Esophagus (tissue), 2 donors: ENCODE measurements around the gene ZNF396. TPM values are rescaled to one million over a fixed set of nuclear protein-coding genes. Genes with fewer than 3 reads are reported as not detected.

Experiments
- H3K27ac ChIP-seq, 2 donors: one replicate each; pipeline ENCODE4 v1.5.1; 2013; ENCODE audit warnings: low read depth in 2 of 2, mild to moderate bottlenecking in 2 of 2, inconsistent platforms in 1 of 2, low read length in 1 of 2, moderate library complexity in 1 of 2
- H3K27me3 ChIP-seq, 2 donors: one replicate each; pipeline ENCODE4 v1.6.1; 2013; ENCODE audit warnings: low read length in 2 of 2, control low read depth in 1 of 2, mild to moderate bottlenecking in 1 of 2; ENCODE audit not compliant: insufficient read depth in 2 of 2, control insufficient read depth in 1 of 2
- H3K36me3 ChIP-seq, 2 donors: one replicate each; pipeline ENCODE4 v1.6.1; 2013; ENCODE audit warnings: low read length in 1 of 2; ENCODE audit not compliant: control insufficient read depth in 2 of 2, insufficient read depth in 2 of 2
- H3K4me1 ChIP-seq, 2 donors: one replicate each; pipeline ENCODE4 v1.6.1; 2013; ENCODE audit warnings: low read length in 1 of 2; ENCODE audit not compliant: control insufficient read depth in 2 of 2, insufficient read depth in 2 of 2
- H3K4me3 ChIP-seq, 2 donors: one replicate each; pipeline ENCODE4 v1.5.1; 2013; ENCODE audit warnings: low read length in 2 of 2, mild to moderate bottlenecking in 2 of 2, low read depth in 1 of 2, moderate library complexity in 1 of 2
- H3K9me3 ChIP-seq, 2 donors: one replicate each; pipeline ENCODE4 v1.6.1; 2013; ENCODE audit warnings: mild to moderate bottlenecking in 2 of 2, low read depth in 1 of 2, low read length in 1 of 2, moderate library complexity in 1 of 2; ENCODE audit not compliant: control insufficient read depth in 2 of 2, insufficient read depth in 1 of 2
- WGBS, 2 donors: extraction: QIAGEN DNeasy Blood & Tissue Kit; methylation state at CpG; one replicate each; pipeline ENCODE4 v1.1.7; 2013; 5-methylcytosine and 5-hydroxymethylcytosine counted together
- polyA plus RNA-seq, 2 donors: library from polyadenylated mRNA; stranded (reverse); fragments of 200-250 nt; gene quantifications; one replicate each; pipeline ENCODE4 v1.2.3, GENCODE V29; 2013
- donor health status: healthy with polysubstance abuse.
- donor health status: Bipolar disorder and iron deficiency.

Gene ZNF396
- polyA plus RNA-seq, 2 donors, result 0.65 to 0.74 TPM

- no peaks in the 10 kb centered on the region for H3K36me3 ChIP-seq
- no peaks in the 10 kb centered on the region for H3K27me3 ChIP-seq
- no peaks in the 10 kb centered on the region for H3K9me3 ChIP-seq
- H3K4me1 ChIP-seq, result no peaks in the 10 kb centered on the region
- 92 to 95% methylated on average over 6 of the region's 6 CpGs for WGBS, 2 donors
- H3K4me3 ChIP-seq, result no peak overlapping the region
- no peak overlapping the region for H3K27ac ChIP-seq
Measured at GRCh38 chr18:35369126-35369525, 8.0 kb downstream of the ZNF396 start.

DNA sequence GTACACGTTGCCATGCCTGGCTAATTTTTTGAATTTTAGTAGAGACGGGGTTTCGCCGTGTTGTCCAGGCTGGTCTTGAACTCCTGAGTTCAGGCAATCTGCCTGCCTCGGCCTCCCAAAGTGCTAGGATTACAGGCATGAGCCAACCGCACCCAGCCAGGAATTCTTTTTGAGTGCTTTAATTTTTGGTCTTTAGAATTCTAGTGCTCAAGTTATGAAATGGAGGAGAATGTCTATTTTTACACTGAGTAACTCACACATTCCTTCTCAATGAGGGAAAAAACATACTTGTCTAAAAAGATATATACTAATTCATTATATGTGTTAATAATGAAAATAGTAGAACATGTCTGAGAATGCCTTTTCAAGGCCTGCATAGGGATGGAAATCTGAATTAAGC lies 8.5 kb downstream of the ZNF396 start:
- Histone ChIP-seq H3K9me3 (no peaks in the 10 kb centered on the region), H3K4me3 (no peak overlapping the region), H3K36me3 (no peaks in the 10 kb centered on the region), H3K27me3 (no peaks in the 10 kb centered on the region), H3K27ac (no peak overlapping the region), H3K4me1 (no peaks in the 10 kb centered on the region)
- 95 to 97% methylated on average over 6 of the region's 6 CpGs for WGBS, 2 donors

DNA sequence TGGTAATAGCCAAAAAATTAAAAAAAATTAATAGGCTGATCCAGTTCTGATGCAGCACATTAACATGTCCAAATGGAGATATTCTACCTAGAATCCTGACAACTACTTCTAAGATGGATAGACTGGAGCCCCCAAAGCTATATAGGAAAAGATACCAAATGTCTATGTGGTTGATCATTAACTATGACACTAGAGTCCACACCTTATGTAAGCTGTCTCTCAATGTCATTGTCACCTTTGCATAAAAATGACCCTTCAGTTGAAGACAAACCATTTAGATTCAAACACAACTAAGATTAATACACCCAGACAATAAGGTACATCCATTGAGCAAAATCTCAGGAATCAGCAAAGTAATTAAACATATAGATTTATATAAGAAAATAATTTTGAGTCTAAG lies 14.6 kb downstream of the ZNF396 start:
- H3K4me1 ChIP-seq, result no peaks in the 10 kb centered on the region
- H3K4me3 ChIP-seq, result no peak overlapping the region
- no peaks in the 10 kb centered on the region for H3K9me3 ChIP-seq
- H3K27ac ChIP-seq, result no peak overlapping the region
- no peaks in the 10 kb centered on the region for H3K36me3 ChIP-seq
- H3K27me3 ChIP-seq, result no peaks in the 10 kb centered on the region

- no peak overlapping the region for H3K27ac ChIP-seq
- 71 to 73% methylated on average over 2 of the region's 2 CpGs for WGBS, 2 donors
- H3K9me3 ChIP-seq, result no peaks in the 10 kb centered on the region
- no peaks in the 10 kb centered on the region for H3K4me1 ChIP-seq
- H3K36me3 ChIP-seq, result no peaks in the 10 kb centered on the region
- no peaks in the 10 kb centered on the region for H3K27me3 ChIP-seq
- H3K4me3 ChIP-seq, result no peak overlapping the region
Measured at GRCh38 chr18:35361570-35362321, 15.4 kb downstream of the ZNF396 start.

DNA sequence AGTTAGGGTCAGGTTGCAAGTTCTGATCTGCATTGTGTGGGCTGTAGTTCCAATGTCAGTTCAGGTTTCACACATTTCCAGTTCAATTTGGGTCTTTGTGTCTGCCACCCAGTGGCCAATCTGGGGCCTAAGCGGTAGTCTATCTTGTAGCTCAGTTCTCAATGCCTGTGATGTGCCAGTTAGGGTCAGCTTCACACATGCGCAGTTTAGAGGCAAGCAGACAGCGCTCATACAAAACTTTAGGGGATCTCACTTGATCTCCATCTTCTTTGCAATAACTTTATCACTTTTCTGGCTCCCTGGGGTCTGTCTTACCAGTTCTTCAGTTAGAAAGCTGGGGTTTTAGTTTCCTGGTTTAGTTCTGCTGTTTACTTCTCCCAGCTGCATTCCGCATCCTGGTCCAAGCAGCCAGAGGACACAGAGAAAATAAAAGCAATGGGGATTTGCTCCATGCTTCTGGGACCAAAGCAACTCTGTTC lies 22.0 kb downstream of the ZNF396 start:
- WGBS, 2 donors, result 21 to 25% methylated on average over 4 of the region's 4 CpGs
- H3K27me3 ChIP-seq, result no peaks in the 10 kb centered on the region
- H3K4me3 ChIP-seq, result no peak overlapping the region
- peaks cover 4 to 5% of the 10 kb centered on the region in 2 donors for H3K9me3 ChIP-seq
- no peaks in the 10 kb centered on the region for H3K4me1 ChIP-seq
- H3K36me3 ChIP-seq, result no peaks in the 10 kb centered on the region
- H3K27ac ChIP-seq, result peak overlapping the region in 1 of 2 donors; percentile 21

GRCh38 chr18:35352778-35353177 lies 24.4 kb downstream of the ZNF396 start:
- Histone ChIP-seq H3K4me1 (no peaks in the 10 kb centered on the region), H3K27me3 (no peaks in the 10 kb centered on the region), H3K9me3 (peaks cover 4 to 5% of the 10 kb centered on the region in 2 donors), H3K27ac (no peak overlapping the region), H3K4me3 (no peak overlapping the region), H3K36me3 (no peaks in the 10 kb centered on the region)

- Histone ChIP-seq H3K27ac (no peak overlapping the region), H3K27me3 (no peaks in the 10 kb centered on the region), H3K9me3 (peaks cover 4 to 5% of the 10 kb centered on the region in 2 donors), H3K4me3 (no peak overlapping the region), H3K36me3 (no peaks in the 10 kb centered on the region), H3K4me1 (no peaks in the 10 kb centered on the region)
- WGBS, 2 donors, result 74 to 84% methylated on average over 2 of the region's 2 CpGs
Measured at GRCh38 chr18:35352283-35352682, 24.9 kb downstream of the ZNF396 start.

GRCh38 chr18:35348001-35348400 lies 29.1 kb downstream of the ZNF396 start:
- H3K36me3 ChIP-seq, result no peaks in the 10 kb centered on the region
- no peaks in the 10 kb centered on the region for H3K4me1 ChIP-seq
- 72 to 84% methylated on average over 3 of the region's 3 CpGs for WGBS, 2 donors
- no peaks in the 10 kb centered on the region for H3K27me3 ChIP-seq
- H3K4me3 ChIP-seq, result no peak overlapping the region
- no peak overlapping the region for H3K27ac ChIP-seq
- H3K9me3 ChIP-seq, result peaks cover 4 to 5% of the 10 kb centered on the region in 2 donors

DNA sequence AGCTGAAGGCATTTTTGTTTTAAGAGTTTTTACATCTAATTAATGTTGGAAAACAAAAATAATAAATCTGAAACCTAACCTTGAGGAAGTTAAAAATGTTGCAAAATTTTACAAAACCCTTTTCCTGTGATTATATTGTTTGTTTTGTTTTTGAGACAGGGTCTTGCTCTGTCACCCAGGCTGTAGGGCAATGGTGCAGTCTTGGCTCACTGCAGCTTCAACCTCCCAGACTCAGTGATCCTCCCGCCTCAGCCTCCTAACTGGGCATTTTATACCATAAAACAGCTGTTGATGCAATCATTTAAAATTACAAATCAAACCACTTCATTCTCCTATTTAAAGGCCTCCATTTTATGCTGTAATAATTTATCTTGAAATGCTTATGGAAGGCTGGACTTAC lies 31.2 kb downstream of the ZNF396 start:
- WGBS, 2 donors, result 78 to 96% methylated on average over 1 of the region's 1 CpG
- H3K27ac ChIP-seq, result no peak overlapping the region

GRCh38 chr18:35345460-35345921 lies 31.6 kb downstream of the ZNF396 start:
- 48 to 70% methylated on average over 6 of the region's 6 CpGs for WGBS, 2 donors
- Histone ChIP-seq H3K9me3 (no peaks in the 10 kb centered on the region), H3K36me3 (no peaks in the 10 kb centered on the region), H3K27me3 (no peaks in the 10 kb centered on the region), H3K4me1 (no peaks in the 10 kb centered on the region), H3K27ac (peak overlapping the region in 1 of 2 donors; percentile 29), H3K4me3 (no peak overlapping the region)

More for the DNA sequence above, 31.2 kb downstream of the ZNF396 start:
- no peaks in the 10 kb centered on the region for H3K36me3 ChIP-seq
- H3K4me3 ChIP-seq, result no peak overlapping the region
- no peaks in the 10 kb centered on the region for H3K9me3 ChIP-seq
- H3K4me1 ChIP-seq, result no peaks in the 10 kb centered on the region
- no peaks in the 10 kb centered on the region for H3K27me3 ChIP-seq
